DND-41 (cell line): ENCODE results near the gene PRPSAP2.

Experiments used
- ATAC-seq: fragments of 200-7000 bp; cut with Tn5 transposase; 3 replicates; pipeline ENCODE4 v1.9.1; 2021; ENCODE audit warnings: low read depth; ENCODE audit not compliant: insufficient read depth
- DNase-seq: peaks from one replicate; pipeline ENCODE4 v3.0.0-alpha.2; 2020
- H2AFZ ChIP-seq: 2 replicates; pipeline ENCODE4 v1.6.0; 2012; ENCODE audit warnings: low read depth, low read length
- H3K27ac ChIP-seq: 2 replicates; pipeline ENCODE4 v1.5.1; 2012; ENCODE audit warnings: low read length, inconsistent platforms
- H3K27me3 ChIP-seq: fragments of 200-600 bp; sonication (generic); 2 replicates; pipeline ENCODE4 v1.6.0; 2012; ENCODE audit warnings: low read length, mild to moderate bottlenecking, inconsistent platforms; ENCODE audit not compliant: insufficient read depth, poor library complexity
- H3K36me3 ChIP-seq: 2 replicates; pipeline ENCODE4 v1.5.1; 2012; ENCODE audit warnings: low read length, inconsistent platforms; ENCODE audit not compliant: insufficient read depth
- H3K4me1 ChIP-seq: 2 replicates; pipeline ENCODE4 v1.5.1; 2012; ENCODE audit warnings: mild to moderate bottlenecking, low read length; ENCODE audit not compliant: insufficient read depth
- H3K4me2 ChIP-seq: 2 replicates; pipeline ENCODE4 v1.6.0; 2012; ENCODE audit warnings: mild to moderate bottlenecking, moderate library complexity, low read length, inconsistent platforms; ENCODE audit not compliant: insufficient read depth
- H3K4me3 ChIP-seq, 2 experiments: fragments of 200-600 bp in 1 of 2; shearing (Covaris generic) in 1 of 2; 2 replicates each; pipeline ENCODE4 v1.5.1; 2012 to 2016; ENCODE audit warnings: inconsistent platforms in 2 of 2, low read length in 2 of 2, mild to moderate bottlenecking in 2 of 2, low read depth in 1 of 2, moderate library complexity in 1 of 2
- H3K79me2 ChIP-seq: 2 replicates; pipeline ENCODE4 v1.6.0; 2012; ENCODE audit warnings: low read length, inconsistent platforms; ENCODE audit not compliant: insufficient read depth
- H3K9ac ChIP-seq: 2 replicates; pipeline ENCODE4 v1.6.0; 2012; ENCODE audit warnings: low read depth, mild to moderate bottlenecking, inconsistent platforms, low read length, moderate library complexity
- H3K9me3 ChIP-seq: 2 replicates; pipeline ENCODE4 v1.5.1; 2012; ENCODE audit warnings: low read length, moderate library complexity, mild to moderate bottlenecking, inconsistent platforms; ENCODE audit not compliant: insufficient read depth, severe bottlenecking
- H4K20me1 ChIP-seq: 2 replicates; pipeline ENCODE4 v1.6.0; 2012; ENCODE audit warnings: low read length; ENCODE audit not compliant: insufficient read depth
- CTCF ChIP-seq: IDR thresholded peaks from 2 replicates; pipeline ENCODE4 v1.5.1; 2012; ENCODE audit warnings: borderline replicate concordance, low read length, moderate library complexity, mild to moderate bottlenecking; ENCODE audit not compliant: poor library complexity, severe bottlenecking; ENCODE audit errors: extremely low read depth
- EZH2 ChIP-seq: IDR thresholded peaks from 3 replicates; pipeline ENCODE4 v1.6.1; 2012; ENCODE audit warnings: borderline replicate concordance, low read depth, mild to moderate bottlenecking, moderate library complexity, low read length, inconsistent platforms; ENCODE audit not compliant: severe bottlenecking

The PRPSAP2 gene

GRCh38 chr17:18971801-18972200, 113.9 kb downstream of the PRPSAP2 start:
- no peak overlapping the region for H3K9ac ChIP-seq
- no peak overlapping the region for H2AFZ ChIP-seq
- no peak overlapping the region for H3K4me2 ChIP-seq
- no peaks in the 10 kb centered on the region for H3K27me3 ChIP-seq
- H3K9me3 ChIP-seq: no peaks in the 10 kb centered on the region
- H3K27ac ChIP-seq: no peak overlapping the region
- H3K4me1 ChIP-seq: no peaks in the 10 kb centered on the region
- TF ChIP-seq EZH2: no peak
- TF ChIP-seq CTCF: no peak
- H3K79me2 ChIP-seq: no peaks in the 10 kb centered on the region
- no peak for ATAC-seq
- peaks cover 8% of the 10 kb centered on the region; the same call in 1 of the 2 replicates for H4K20me1 ChIP-seq
- H3K36me3 ChIP-seq: no peaks in the 10 kb centered on the region
- no peak overlapping the region for H3K4me3 ChIP-seq
- DNase-seq: no peak

GRCh38 chr17:18974407-18975149, 116.6 kb downstream of the PRPSAP2 start:
- TF ChIP-seq EZH2 (no peak), CTCF (no peak)
- ATAC-seq: no peak
- no peaks in the 10 kb centered on the region for H3K36me3 ChIP-seq

GRCh38 chr17:18975597-18975996, 117.7 kb downstream of the PRPSAP2 start:
- ATAC-seq (no peak), DNase-seq (no peak)
- Histone ChIP-seq H3K36me3 (no peaks in the 10 kb centered on the region), H3K27me3 (no peaks in the 10 kb centered on the region), H3K4me2 (no peak overlapping the region), H3K4me1 (no peaks in the 10 kb centered on the region), H4K20me1 (peaks cover 11% of the 10 kb centered on the region), H2AFZ (no peak overlapping the region), H3K4me3 (no peak overlapping the region), H3K27ac (no peak overlapping the region), H3K79me2 (no peaks in the 10 kb centered on the region), H3K9ac (no peak overlapping the region), H3K9me3 (no peaks in the 10 kb centered on the region)
- TF ChIP-seq CTCF: no peak
- TF ChIP-seq EZH2: no peak

More at GRCh38 chr17:18974407-18975149, 116.6 kb downstream of the PRPSAP2 start:
- H3K4me2 ChIP-seq: no peak overlapping the region
- H3K27ac ChIP-seq: no peak overlapping the region
- H3K9me3 ChIP-seq: no peaks in the 10 kb centered on the region
- no peak overlapping the region for H2AFZ ChIP-seq
- H3K79me2 ChIP-seq: no peaks in the 10 kb centered on the region
- H3K4me3 ChIP-seq: no peak overlapping the region
- no peaks in the 10 kb centered on the region for H3K4me1 ChIP-seq
- no peaks in the 10 kb centered on the region for H3K27me3 ChIP-seq
- DNase-seq: no peak
- no peak overlapping the region for H3K9ac ChIP-seq
- peaks cover 8% of the 10 kb centered on the region for H4K20me1 ChIP-seq
